Fibroblast of mammary gland (primary cell): ENCODE measurements around the gene KRTAP4-5.
"Not testable (repeated sequence)": the region's sequence is repeated elsewhere in the genome, so short reads cannot be mapped to it uniquely, and the experiment has no call there.

Experiments used
- DNase-seq: peaks from one replicate; pipeline ENCODE4 v3.0.0-alpha.2; 2010; ENCODE audit warnings: low read depth
- H3K4me3 ChIP-seq: 2 replicates; pipeline ENCODE4 v1.5.1; 2011; ENCODE audit warnings: low read depth, mild to moderate bottlenecking, low read length, moderate library complexity; ENCODE audit not compliant: control insufficient read depth
- TF ChIP-seq, protein P1 (sequence below): conservative IDR thresholded peaks from 2 replicates; pipeline ENCODE4 v1.5.1; 2011; ENCODE audit warnings: low read depth, low read length, inconsistent platforms; ENCODE audit not compliant: control insufficient read depth, insufficient read depth

KRTAP4-5 gene

GRCh38 chr17:41167561-41167960 lies 17.9 kb upstream of the KRTAP4-5 start:
- TF ChIP-seq, protein P1, sequence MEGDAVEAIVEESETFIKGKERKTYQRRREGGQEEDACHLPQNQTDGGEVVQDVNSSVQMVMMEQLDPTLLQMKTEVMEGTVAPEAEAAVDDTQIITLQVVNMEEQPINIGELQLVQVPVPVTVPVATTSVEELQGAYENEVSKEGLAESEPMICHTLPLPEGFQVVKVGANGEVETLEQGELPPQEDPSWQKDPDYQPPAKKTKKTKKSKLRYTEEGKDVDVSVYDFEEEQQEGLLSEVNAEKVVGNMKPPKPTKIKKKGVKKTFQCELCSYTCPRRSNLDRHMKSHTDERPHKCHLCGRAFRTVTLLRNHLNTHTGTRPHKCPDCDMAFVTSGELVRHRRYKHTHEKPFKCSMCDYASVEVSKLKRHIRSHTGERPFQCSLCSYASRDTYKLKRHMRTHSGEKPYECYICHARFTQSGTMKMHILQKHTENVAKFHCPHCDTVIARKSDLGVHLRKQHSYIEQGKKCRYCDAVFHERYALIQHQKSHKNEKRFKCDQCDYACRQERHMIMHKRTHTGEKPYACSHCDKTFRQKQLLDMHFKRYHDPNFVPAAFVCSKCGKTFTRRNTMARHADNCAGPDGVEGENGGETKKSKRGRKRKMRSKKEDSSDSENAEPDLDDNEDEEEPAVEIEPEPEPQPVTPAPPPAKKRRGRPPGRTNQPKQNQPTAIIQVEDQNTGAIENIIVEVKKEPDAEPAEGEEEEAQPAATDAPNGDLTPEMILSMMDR = no peak

GRCh38 chr17:41163828-41164227 lies 14.2 kb upstream of the KRTAP4-5 start:
- TF ChIP-seq, protein P1 = no peak
- DNase-seq = peak; percentile 4
- H3K4me3 ChIP-seq = no peak overlapping the region

More at GRCh38 chr17:41167561-41167960, 17.9 kb upstream of the KRTAP4-5 start:
- no peak overlapping the region for H3K4me3 ChIP-seq
- DNase-seq = no peak

DNA sequence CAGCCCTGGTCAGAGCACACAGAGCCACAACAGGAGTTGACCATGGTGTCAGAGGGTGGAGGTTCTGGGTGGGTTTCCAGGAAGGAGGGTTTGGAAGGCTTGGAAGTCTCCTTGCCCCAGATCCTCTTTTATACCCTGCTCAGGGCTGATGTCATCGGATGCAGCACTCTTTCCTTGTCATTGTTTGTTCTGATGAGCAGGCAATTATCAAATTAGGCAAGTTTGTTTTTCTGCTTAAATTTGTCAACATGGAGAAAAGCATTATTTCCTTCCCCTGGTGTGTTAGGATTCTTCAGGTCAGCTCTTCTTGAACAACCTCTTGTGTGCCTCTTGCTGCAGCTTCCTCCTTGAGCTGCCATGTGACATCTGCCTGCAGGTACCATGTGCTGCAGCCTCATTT lies 11.0 kb upstream of the KRTAP4-5 start, which contains the start of gene KRTAP4-4:
Gene KRTAP4-4, minus strand, starts transcription at position 101 of the 400 bp plus-strand sequence. Its CDS starts 57 bp downstream, at position 44.
- no peak within 1 kb of the TSS for H3K4me3 ChIP-seq
- TF ChIP-seq, protein P1 = no peak
- no peak for DNase-seq

- DNase-seq, H3K4me3 ChIP-seq: not testable (repeated sequence)
Observed at GRCh38 chr17:41160190-41160589, 10.6 kb upstream of the KRTAP4-5 start.

GRCh38 chr17:41153856-41154255 lies 4.2 kb upstream of the KRTAP4-5 start:
- no peak overlapping the region for H3K4me3 ChIP-seq
- no peak for DNase-seq
- TF ChIP-seq, protein P1 = no peak

DNA sequence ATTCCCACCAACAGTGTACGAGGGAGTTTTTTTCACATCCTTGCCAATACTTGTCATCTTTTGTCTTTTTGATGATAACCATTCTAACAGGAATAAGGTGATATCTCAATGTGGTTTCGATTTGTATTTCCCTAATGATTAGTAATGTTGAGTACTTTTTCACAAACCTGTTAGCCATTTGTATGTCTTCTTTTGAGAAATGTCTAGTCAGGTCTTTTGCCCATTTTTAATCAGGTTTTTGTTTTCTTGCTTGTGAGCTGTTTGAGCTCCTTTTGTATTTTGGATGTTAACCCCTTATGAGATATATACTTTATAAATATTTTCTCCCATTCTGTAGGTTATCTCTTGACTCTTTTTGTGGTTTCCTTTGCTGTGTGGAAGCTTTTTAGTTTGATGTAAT lies 1.9 kb upstream of the KRTAP4-5 start:
- no peak overlapping the region for H3K4me3 ChIP-seq
- TF ChIP-seq, protein P1 = no peak
- DNase-seq = no peak

DNA sequence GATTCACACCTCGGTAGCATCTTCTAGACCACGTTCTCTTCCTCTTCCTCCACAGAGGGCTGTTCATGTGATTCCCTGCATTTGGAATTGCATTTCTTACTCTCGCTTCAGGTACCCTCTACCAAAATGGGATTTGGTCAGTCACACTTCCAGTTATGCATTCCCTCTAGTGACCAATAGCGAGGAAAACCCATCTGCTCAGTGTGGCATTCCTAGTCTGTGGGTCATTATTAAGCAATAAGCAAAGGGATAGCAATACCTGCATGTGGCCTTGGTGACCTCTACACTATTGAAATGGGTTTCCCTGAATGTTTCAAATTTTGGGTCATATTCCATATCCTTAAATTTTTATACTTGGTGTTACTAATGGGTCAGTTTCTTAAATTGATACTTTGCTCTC lies 401 bp upstream of the KRTAP4-5 start:
- H3K4me3 ChIP-seq = no peak overlapping the region
- no peak for DNase-seq
- TF ChIP-seq, protein P1 = no peak

DNA sequence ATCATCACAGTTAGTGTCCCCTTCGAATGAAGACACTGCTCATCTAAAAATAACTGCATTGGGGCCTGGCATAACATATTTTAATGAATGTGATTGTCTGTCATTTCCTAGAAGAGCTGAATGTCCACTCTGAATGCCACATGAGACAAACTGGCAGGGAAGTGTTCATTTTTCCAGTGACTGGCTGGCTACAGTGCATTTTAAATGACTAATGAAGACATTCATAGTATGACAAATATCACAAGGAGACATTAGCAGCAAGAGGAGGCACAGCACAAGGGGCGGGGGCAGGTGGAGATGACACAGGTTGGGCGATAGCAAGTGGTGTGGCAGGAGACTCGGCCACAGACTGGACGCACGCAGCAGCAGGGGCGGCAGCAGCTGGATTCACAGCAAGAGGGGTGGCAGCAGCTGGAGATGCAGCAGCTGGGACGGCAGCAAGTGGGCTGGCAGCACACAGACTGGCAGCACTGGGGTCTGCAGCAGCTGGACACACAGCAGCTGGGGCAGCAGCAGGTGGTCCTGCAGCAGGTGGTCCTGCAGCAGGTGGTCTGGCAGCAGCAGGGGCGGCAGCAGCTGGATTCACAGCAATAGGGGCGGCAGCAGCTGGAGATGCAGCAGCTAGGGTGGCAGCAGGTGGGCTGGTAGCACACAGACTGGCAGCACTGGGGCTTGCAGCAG lies 514 bp downstream of the KRTAP4-5 start:
- not testable (repeated sequence) for H3K4me3 ChIP-seq, DNase-seq
